Esophagus squamous epithelium (tissue), 4 donors: ENCODE data around the gene EIF2A.

Source experiments
- POLR2A ChIP-seq, 4 donors: fragments of 450-650 bp; IDR thresholded peaks; one replicate each; pipeline ENCODE4 v1.6.1; 2017; ENCODE audit warnings: antibody characterized with exemption in 4 of 4, mild to moderate bottlenecking in 4 of 4, moderate library complexity in 3 of 4
- TF ChIP-seq, protein P1 (sequence below), 6 experiments: fragments of 450-650 bp in 4 of 6; fragments of 200-600 bp in 2 of 6; sonication (generic) in 2 of 6; IDR thresholded peaks; one replicate each; pipeline ENCODE4 v1.5.1; 2016 to 2019; ENCODE audit warnings: antibody characterized with exemption in 6 of 6, mild to moderate bottlenecking in 4 of 6, moderate library complexity in 4 of 6

DNA sequence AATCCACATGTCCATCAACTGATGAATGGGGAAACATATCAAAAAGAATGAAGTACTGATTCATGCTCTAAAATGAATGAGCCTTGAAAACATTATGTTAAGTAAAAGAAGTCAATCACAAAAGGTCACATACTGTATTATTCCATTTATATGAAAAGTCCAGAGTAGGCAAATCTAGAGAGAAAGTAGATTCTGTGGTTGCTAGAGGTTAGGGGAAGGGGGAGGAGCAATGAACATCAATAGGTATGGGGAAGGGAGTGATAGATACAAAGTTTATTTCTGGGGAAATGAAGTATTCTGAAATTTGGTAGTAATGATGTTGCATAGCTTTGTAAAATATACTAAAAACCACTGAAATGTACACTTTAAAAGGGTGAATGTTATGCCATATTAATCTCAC, 14.8 kb upstream of the EIF2A start:
- TF ChIP-seq, protein P1, sequence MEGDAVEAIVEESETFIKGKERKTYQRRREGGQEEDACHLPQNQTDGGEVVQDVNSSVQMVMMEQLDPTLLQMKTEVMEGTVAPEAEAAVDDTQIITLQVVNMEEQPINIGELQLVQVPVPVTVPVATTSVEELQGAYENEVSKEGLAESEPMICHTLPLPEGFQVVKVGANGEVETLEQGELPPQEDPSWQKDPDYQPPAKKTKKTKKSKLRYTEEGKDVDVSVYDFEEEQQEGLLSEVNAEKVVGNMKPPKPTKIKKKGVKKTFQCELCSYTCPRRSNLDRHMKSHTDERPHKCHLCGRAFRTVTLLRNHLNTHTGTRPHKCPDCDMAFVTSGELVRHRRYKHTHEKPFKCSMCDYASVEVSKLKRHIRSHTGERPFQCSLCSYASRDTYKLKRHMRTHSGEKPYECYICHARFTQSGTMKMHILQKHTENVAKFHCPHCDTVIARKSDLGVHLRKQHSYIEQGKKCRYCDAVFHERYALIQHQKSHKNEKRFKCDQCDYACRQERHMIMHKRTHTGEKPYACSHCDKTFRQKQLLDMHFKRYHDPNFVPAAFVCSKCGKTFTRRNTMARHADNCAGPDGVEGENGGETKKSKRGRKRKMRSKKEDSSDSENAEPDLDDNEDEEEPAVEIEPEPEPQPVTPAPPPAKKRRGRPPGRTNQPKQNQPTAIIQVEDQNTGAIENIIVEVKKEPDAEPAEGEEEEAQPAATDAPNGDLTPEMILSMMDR (IDR thresholded peaks at IDR 0.05): no peak
- TF ChIP-seq POLR2A (IDR thresholded peaks at IDR 0.05): no peak
